Cardiac muscle cell (in vitro differentiated cells and primary cell): ENCODE results near the gene CHCHD1. TPM values are rescaled to one million over a fixed set of nuclear protein-coding genes. Genes with fewer than 3 reads are reported as not detected.
"Not testable (repeated sequence)": the region's sequence is repeated elsewhere in the genome, so short reads cannot be mapped to it uniquely, and the experiment has no call there.

Source experiments
- DNase-seq, 2 donors: peaks; one replicate each; pipeline versions ENCODE4 v3.0.0 to v3.0.0-alpha.2; 2010 to 2017; ENCODE audit warnings: low read depth in 1 of 2, low spot score in 1 of 2
- H3K27ac ChIP-seq: fragments of 200-600 bp; sonication (generic); 2 replicates; pipeline ENCODE4 v1.5.1; 2016
- H3K27me3 ChIP-seq: fragments of 200-600 bp; sonication (generic); 2 replicates; pipeline ENCODE4 v1.6.0; 2016; ENCODE audit warnings: control low read depth
- H3K36me3 ChIP-seq: fragments of 200-600 bp; sonication (generic); 2 replicates; pipeline ENCODE4 v1.5.1; 2016; ENCODE audit warnings: control low read depth
- H3K4me1 ChIP-seq: fragments of 200-600 bp; sonication (generic); 2 replicates; pipeline ENCODE4 v1.8.1; 2017; ENCODE audit warnings: low read depth, mild to moderate bottlenecking, mixed run types
- H3K4me3 ChIP-seq: fragments of 200-600 bp; sonication (generic); 2 replicates; pipeline ENCODE4 v1.5.1; 2016; ENCODE audit warnings: mild to moderate bottlenecking
- H3K9me3 ChIP-seq: fragments of 200-600 bp; sonication (generic); 2 replicates; pipeline ENCODE4 v1.5.1; 2017; ENCODE audit warnings: low read depth, mild to moderate bottlenecking, control low read depth
- CTCF ChIP-seq: IDR thresholded peaks from 2 replicates; pipeline ENCODE4 v1.5.1; 2012; ENCODE audit warnings: low read depth, mild to moderate bottlenecking, low read length
- polyA plus RNA-seq: library from polyadenylated mRNA; unstranded; fragments of >200 nt; fragmentation: Nextera tagmentation; extraction: Ambion mirVana; gene quantifications from 2 replicates; pipeline ENCODE4 v1.2.1, GENCODE V29; 2016
- total RNA-seq: library from RNA; depleted of rRNA; stranded (reverse); fragments of >200 nt; gene quantifications from 2 replicates; pipeline ENCODE4 v1.2.3, GENCODE V29; 2016

Gene CHCHD1
- total RNA-seq: 37.8 and 42.5 TPM in 2 replicates
- 81.8 and 83.2 TPM in 2 replicates for polyA plus RNA-seq

- no peak for TF ChIP-seq CTCF
These were observed at the start of gene CHCHD1 for GRCh38 chr10:73781879-73782748. Gene CHCHD1, plus strand, starts transcription at chr10:73782048. Its CDS starts 28 bp downstream, at chr10:73782076.

GRCh38 chr10:73732426-73732825, 49.4 kb upstream of the CHCHD1 start:
- no peak overlapping the region for H3K27ac ChIP-seq
- TF ChIP-seq CTCF: no peak
- peaks cover 3% of the 10 kb centered on the region for H3K36me3 ChIP-seq
- no peaks in the 10 kb centered on the region for H3K27me3 ChIP-seq
- peaks cover 3% of the 10 kb centered on the region for H3K4me1 ChIP-seq
- no peaks in the 10 kb centered on the region for H3K9me3 ChIP-seq
- no peak for DNase-seq
- no peak overlapping the region for H3K4me3 ChIP-seq

More at GRCh38 chr10:73781879-73782748, at the start of gene CHCHD1:
- H3K4me1 ChIP-seq: peaks cover 4% of the 10 kb centered on the region
- peaks cover 8% of the 10 kb centered on the region for H3K36me3 ChIP-seq
- DNase-seq: peak; percentile 92
- peak within 1 kb of the TSS; percentile 70 for H3K4me3 ChIP-seq
- peak within 1 kb of the TSS; percentile 89 for H3K27ac ChIP-seq
- H3K27me3 ChIP-seq: no peaks in the 10 kb centered on the region
- no peaks in the 10 kb centered on the region for H3K9me3 ChIP-seq

- TF ChIP-seq CTCF: no peak
- no peak overlapping the region for H3K27ac ChIP-seq
- no peaks in the 10 kb centered on the region for H3K27me3 ChIP-seq
- peaks cover 3% of the 10 kb centered on the region for H3K4me1 ChIP-seq
- no peaks in the 10 kb centered on the region for H3K9me3 ChIP-seq
- H3K36me3 ChIP-seq: no peaks in the 10 kb centered on the region
- H3K4me3 ChIP-seq: no peak overlapping the region
- no peak for DNase-seq
These were observed 48.8 kb upstream of the CHCHD1 start for GRCh38 chr10:73732931-73733623.

GRCh38 chr10:73734028-73734720, 47.7 kb upstream of the CHCHD1 start:
- DNase-seq: no peak
- Histone ChIP-seq H3K4me1 (peaks cover 3% of the 10 kb centered on the region), H3K4me3 (no peak overlapping the region), H3K9me3 (no peaks in the 10 kb centered on the region), H3K27me3 (no peaks in the 10 kb centered on the region), H3K36me3 (no peaks in the 10 kb centered on the region), H3K27ac (no peak overlapping the region)
- TF ChIP-seq CTCF: no peak

GRCh38 chr10:73734796-73735305, 47.0 kb upstream of the CHCHD1 start:
- Histone ChIP-seq H3K36me3 (no peaks in the 10 kb centered on the region), H3K27ac (no peak overlapping the region), H3K4me3 (no peak overlapping the region), H3K27me3 (no peaks in the 10 kb centered on the region), H3K9me3 (no peaks in the 10 kb centered on the region), H3K4me1 (peaks cover 3% of the 10 kb centered on the region)
- TF ChIP-seq CTCF: no peak
- DNase-seq: no peak

- H3K9me3 ChIP-seq, H3K4me3 ChIP-seq, H3K27ac ChIP-seq, H3K27me3 ChIP-seq, H3K36me3 ChIP-seq, DNase-seq, H3K4me1 ChIP-seq: not testable (repeated sequence)
These were observed 41.2 kb upstream of the CHCHD1 start for GRCh38 chr10:73740501-73741254.
